HG03280 (cell line): Measurements from ENCODE around the gene CREB3.

Source experiments
- ATAC-seq: cut with Tn5 transposase; IDR thresholded peaks from one replicate; pipeline ENCODE4 v1.9.1; 2021; ENCODE audit warnings: mild to moderate bottlenecking, moderate library complexity; ENCODE audit not compliant: unreplicated experiment

The CREB3 gene

DNA sequence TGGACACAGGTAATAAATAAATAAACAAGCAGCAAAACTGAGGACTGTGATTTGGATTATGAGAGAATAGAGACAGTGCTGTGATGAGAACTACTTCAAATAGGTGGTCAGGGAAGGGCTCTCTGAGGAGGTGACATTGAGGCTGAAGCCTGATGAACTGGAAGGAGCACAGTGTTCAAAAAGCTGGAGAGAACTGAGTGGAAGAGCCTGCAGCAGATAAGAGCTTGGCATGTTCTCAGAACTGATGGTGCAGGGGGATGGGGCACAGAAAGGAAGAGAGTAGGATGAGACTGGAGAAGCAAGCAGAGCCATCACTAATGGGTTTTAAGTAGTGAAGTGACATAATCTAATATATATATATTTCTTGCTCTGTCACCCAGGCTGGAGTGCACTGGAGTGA, 31.5 kb upstream of the CREB3 start:
- ATAC-seq: no peak

DNA sequence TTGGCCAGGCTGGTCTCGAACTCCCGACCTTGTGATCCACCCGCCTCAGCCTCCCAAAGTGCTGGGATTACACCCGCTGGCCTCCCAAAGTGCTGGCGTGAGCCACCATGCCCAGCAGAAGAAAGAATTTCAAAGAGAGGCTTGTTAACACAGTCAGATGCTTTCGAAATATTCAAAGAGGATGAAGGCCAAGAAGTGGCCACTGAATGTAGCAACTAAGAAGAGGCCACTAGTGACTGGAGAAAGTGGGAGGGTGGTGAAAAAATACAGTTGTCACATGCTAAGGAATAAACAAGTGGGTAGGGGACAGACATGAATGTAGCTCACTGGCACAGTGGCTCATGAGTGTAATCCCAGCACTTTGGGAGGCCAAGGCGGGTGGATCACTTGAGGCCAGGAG, 29.8 kb upstream of the CREB3 start:
- ATAC-seq: no peak

DNA sequence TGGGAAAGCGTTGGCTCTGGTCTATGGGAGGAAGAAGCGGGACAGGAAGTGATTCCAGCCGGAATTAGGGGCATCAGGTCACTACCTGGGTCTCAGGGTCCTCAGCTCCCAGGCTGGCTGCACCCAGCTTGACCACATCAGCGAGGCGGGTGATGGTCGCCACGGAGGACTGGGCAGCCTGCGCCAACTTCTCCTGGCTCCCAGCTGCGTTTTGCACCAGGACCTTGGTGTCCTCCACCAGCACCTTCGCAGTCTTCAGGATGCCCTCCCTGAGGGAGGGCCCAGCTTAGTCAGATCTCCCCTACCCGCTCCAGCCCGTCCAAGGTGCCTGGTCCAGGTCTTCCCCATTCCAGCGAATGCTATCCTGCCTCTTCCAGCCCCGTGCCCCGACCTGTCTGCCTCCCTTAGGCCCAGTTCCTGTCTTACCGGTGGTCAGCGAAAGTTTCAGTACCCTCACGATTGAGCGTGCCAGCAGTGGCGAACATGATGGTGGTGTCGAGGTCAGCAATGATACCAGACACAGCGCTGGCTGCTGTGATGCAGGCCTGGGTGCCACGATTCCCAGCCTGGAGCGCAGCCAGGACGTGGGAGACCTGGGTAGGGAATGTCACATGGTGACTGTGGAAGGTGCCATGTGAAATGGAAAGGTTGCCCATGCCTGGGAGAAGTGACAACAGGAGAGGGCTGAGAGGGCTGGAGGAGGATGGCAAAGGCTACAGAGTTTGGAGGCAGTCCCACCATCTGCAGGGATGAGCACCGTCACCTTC, 28.4 kb upstream of the CREB3 start:
- no peak for ATAC-seq

DNA sequence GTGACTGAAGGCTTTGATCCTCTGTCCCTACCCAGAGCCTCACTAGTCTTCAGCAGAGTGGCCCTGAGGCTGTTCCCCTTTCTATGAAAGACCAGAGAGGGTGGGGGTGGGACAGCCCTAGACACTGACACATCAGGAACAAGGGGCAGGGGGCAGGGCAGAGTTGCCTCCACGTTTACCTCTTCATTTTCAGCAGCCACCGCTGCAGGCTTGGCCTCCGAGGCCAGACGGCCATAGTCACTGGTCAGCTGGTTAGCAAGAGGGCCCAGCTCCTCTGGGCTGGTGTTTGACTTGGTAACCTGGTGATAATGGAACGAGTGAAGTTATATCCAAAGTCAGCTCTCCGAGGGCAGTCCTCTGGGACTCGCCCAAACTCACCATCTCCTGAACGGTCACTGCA, 27.1 kb upstream of the CREB3 start:
- ATAC-seq: no peak

DNA sequence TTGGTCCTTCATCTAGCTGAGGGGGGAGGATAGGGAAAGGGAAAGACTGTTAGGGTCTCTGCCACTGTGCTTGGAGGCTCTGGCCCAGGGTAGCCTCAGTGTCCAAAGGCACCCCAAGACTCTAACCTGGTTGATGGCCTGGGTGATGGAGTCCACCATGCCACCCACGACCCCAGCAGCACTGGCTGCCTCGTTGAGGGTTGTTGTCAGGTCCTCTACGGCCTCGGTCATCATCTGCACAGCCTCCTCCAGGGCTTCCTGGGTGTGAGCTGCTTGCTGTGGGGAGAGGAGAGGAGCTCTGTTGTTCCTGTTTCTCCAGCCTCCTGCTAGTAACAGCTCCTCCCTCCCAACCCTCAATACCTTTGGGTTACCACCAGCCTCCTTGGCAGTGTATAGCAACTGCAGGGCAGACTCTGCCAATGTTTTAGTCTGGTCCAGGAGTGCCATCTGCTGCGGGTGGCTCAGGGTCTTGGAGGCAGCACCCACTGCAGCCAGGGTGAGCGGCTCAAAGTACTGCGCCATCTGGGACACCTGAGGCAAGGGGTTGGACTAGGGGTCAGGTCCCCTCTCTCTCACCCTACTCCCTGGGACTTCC, 26.5 kb upstream of the CREB3 start:
- ATAC-seq: no peak

DNA sequence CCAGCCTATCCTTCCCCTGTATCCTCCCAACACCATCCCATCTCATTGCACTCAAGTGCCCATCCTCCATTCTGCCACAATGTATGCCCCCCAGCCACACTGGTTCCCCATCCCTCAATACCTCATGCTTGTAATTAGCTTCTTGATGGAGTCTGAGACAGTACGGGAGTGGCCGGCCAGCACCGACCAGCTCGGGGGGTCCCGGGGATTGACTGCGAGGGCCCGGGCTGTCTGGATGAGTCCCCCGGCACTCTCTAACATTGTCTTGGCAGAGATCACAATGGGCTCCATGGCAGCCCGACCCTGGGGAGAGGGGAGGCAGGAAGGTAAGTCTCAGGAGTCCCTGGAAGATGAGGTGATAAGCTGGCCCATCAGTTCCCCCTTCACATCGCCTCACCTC, 25.5 kb upstream of the CREB3 start:
- ATAC-seq: no peak

DNA sequence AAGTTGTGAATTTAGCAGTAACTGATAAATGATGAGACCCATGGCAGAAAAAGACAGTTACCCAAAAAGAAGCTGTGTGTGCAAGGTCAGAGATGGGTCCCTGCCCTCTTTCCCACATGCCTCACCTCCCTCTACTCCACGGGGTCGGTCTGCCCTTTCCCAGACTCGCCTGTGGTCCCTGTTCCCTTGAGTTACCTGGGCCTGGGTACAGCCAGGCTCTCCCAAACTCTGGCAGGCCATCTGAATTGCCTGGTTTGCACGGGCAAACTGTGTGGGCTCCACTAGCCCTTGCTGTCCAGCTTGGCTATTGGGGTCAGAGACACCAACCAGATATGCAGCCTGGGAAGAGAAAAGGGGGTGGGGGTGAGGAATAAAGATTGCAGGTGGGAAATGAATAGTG, 24.3 kb upstream of the CREB3 start:
- ATAC-seq: no peak

DNA sequence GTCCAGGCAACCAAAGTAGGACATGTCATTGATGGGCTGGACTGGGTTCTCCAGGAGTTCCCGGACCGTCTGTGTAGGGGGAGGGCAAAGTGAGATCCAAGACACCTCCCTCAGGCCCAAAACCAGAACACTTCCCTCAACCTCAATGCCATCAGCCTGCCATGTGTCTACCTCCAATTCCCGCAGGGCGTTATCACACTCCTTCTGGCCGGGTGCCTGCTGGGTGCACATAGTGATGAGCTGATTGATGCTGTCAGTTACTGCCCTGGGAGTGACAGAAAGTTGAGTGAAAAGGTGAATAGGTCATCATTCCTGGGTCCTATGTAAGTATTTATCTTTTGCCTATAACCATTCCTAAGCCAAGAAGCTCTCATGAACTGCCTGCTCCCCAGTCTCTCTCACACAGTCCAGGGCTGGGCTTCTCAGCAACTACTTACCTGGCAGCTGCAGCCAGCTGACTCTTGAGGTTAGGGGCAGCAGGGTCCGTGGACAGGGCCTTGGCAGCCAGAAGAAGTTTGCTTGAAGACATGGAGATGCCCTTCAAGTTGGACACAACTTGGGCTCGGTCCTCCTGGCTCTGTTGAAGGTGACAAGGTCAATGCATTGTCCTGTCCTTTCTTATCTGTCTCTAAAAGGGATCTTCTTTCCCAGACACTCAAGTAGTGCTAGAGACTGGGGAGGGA, 21.5 kb upstream of the CREB3 start:
- no peak for ATAC-seq

DNA sequence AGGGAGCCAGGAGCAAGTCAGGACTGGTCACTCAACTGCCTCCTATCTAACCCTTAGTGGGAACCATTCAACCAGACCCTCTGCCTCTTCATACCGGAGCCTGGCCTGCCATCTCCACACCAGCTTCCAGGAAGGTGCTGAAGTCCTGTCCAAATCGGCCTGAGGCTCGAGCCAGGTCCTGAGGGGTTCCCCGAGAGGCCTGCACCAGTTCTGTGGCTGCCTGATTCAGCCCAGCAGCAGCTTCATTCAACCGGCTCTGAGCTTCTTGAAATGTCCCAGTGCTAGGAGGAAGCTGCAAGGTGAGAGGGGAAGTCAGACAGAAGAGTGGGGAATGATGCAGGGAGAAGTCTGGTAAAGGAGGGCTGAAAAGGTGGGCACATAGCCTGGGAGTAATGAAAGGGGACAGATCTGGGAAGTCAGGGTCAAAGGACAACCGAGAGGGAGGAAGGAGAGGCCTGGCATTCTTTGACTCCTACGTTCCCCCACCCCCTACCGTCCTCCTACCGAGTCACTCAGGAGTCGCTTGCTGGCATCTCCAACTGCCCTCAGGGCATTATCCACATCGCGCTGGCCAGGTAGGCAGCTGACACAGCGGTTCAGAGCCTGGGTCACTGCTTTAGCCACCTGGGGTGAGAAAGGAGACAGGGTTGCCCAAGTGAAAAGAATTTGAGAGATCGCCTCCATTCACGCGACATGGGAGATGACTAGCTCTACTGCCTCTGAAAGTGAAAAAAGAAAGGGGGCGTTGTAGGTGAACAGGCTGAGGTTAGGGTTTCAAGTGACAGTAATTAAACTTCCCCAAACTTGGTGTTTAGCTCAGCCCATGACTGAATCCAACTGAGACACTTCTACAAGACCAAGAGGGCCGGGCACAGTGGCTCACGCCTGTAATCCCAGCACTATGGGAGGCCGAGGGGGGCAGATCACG, 20.7 kb upstream of the CREB3 start:
- ATAC-seq: no peak

DNA sequence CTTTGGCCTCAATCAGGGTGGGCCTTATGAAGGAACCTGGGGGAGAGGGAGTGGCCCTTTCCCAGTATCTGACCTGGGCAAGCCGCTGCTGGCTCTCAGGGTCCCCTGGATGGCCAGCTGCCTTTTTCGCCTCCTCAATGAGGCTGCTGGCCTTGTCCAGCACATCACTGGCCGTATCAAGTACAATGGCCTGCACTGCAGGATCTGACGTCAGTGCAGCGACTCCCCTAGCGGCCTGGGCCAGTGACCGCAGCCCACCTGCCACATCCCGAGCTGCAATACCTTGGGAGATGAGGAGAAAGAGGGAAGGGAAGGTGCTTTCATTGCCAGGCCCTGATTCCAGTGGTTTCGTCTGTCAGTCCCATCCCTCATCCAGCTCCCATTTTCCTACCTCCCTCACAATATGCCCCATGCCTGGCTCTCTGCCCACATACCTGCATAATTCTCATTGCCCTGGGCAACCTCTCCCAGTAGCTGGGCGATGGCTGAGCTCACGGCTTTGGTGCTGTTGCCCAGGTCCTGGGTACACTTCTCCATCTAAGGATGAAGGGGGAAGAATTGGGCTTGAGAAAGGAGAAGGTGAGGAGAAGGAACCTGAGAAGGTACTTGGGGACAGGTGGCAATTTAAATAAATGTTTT, 19.6 kb upstream of the CREB3 start:
- no peak for ATAC-seq

DNA sequence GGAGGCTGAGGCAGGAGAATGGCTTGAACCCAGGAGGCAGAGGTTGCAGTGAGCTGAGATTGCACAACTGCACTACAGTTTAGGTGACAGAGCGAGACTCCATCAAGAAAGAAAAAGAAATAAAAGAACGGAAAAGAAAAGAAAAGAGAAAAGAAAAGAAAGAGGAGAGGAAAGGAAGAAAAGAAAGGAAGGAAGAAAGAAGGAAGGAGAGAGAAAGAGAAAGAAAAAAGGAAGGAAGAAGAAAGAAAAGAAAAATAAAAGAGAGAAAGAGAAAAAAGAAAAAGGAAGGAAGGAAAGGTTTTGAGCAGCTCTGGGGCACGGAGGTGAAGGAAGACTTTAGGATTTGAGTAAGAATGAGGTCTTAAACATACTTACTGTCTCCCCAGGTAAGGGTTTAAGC, 18.9 kb upstream of the CREB3 start:
- ATAC-seq: no peak

DNA sequence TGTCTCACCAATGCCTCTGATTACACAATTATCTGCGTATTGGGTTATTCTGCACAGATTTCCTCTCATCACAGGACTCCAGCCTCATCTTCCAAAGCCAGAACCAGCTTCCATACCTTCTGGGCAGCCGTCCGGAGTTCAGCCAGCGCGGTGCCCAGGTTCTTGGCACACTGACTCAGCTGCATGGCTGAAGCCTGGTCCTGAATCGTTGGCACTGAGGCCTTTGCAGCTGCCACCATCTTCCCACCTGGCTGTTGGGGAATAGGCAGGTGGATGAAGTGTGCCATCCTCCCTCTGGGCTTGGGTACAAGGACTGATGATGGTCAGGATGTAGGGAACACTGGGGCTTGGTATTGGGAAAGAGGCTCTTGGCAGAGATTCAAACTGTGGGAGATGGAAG, 18.3 kb upstream of the CREB3 start:
- no peak for ATAC-seq

DNA sequence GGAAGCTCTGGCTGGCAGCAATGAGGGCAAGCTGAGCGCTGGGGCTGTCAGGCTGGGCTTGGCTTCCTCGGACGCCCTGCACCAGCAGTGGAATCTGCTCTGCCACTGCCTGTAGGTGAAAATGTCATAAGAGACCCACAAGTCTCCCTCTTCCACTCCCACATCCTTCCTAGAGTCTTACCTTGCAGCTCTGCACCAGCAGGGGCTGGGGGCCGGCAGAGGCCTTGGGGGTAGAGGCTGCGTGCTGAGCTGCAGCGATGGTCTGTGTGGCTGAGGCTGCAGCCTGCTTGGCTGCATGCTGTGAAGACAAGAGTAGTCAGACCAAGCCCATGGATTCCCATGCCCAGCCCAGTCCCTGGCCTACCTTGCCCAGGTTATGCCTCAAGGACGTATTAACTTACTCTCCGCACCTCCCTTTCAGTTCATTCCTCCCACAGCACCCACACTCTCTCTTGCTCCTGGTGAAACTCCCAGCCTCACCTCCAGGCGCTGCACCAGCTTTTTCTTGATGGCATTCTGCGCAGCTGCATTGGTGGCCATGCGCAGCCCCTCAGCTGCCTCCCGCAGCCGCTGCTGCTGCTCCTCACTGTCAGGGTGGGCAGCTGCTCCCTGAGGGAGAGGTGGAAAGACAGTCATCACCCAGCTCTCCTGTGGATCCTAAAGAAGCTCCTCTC, 17.8 kb upstream of the CREB3 start:
- ATAC-seq: no peak

DNA sequence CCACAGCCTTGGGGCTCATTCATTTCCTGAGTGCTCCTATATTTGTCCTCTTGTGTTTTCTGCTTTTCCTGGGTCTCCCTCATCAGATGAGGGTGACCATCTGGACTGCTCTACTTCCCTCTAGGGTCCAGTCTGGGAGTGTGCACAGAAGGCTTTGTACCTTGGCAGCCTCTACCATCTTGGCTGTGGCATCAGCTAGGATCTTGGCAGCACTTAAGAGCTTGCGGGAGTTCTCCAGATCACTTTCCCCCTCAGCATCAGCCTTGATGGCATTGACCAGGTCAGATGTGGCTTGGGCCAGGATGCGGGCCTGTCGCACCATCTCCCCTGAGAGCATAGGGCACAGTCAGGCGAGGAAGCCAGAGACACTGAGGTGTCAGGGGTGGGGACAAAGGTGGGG, 16.2 kb upstream of the CREB3 start:
- ATAC-seq: no peak

DNA sequence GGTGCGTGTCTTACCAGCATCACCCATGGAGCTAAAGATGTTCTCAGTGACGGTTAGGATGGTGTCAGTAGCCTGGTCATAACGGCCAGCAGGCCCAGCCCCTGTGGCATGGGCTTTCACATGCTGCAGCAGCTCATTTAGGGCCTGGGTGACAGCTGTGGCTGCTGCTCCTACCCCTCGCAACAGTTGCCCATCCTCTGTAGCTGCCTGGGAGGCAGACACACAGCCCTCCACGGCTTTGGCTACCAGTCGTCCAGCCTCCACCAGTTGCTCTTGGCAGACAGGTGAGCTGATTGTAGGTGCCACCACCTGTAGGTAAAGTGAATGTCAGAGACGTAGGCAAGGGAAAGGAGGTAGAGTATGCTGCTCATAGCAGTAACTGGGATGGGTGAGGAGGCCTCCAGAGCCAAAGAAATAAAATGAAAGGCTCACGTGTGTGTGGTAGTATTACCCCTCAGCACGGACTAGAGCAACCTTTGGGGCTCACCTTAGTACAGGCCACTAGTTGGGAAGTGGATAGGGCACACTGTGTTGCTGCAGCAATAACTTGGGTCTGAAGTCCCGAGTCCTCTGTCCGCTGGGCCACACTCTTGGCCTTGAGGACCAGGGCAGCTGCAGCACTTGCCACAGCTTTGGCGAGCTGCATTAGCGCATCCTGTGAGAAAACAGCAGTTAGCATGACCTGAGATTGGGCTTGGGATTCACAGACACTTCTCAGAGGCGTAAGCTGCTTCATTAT, 15.2 kb upstream of the CREB3 start:
- no peak for ATAC-seq

DNA sequence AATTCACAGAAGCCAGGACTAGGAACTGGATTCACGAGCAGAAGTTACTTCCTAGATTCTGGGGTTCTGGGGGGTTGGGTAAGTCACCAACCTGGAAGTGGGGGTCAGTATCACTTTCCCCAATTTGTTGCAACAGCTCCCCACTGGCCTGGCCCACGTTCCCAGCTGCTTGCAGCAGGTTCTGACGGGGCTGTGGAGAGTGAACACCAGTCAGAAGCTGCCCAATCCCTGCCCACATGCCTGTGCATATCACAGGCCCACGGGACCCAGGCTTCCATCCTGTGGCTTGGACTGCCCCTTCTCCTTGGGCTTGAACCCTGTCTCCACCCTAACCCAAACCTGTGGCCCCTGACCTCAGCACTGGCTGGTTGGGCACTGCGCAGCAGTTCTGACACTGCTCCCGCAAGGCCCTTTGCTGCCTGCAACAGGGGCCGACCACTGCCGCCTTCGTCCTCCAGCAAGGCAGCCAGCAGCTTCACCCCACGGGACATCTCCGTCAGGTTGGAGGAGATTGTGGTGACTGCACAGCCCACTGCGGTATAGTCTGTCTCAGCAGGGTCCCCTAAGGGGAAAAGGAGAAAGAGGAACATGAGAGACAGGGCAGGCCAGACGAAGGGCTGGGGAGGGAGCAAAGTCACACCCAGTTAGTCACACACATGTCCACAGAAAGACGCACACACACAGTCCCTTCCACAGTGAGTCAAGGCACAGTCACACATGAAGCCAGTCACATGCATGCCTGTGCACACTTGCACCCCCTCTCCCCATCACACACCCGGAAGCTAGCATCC, 13.6 kb upstream of the CREB3 start:
- ATAC-seq: no peak

DNA sequence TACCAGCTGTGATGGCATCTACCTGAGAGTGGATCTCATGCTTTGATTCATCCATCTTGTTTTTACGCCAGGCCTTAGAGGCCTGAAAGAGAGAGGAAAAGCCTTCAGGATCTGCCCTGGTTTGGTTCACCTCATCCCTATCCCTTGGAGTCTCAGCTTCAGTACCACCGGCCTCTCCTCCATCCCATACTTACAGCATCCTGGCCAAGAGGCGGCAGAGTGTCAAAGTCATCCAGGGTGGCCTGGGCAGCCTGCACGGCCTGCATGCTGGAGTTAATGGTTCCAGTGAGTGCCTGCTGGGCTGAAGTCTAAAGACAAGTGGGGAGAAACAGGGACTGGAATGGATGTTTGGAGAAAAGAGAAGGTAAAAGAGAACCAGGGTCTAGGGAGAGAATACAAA, 12.9 kb upstream of the CREB3 start:
- no peak for ATAC-seq

DNA sequence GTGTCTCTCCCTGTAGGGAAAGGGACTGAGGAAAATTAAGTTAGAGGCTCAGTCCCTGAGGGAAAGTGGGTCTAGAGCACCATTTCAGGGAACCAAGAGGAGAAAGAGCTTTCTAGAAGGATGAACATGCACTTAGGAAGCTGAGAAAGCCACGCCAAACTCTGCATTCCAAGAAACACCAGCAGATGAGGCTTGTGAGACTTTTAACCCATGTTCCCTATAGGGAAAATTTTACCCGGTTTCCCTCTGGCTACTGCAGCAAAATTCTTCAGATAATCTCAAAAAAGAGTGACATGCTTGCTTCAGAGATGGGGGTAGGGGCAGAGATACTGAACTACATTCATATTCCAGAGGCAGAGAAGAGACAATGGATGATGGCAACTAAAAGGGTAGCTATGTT, 9.0 kb upstream of the CREB3 start:
- no peak for ATAC-seq

DNA sequence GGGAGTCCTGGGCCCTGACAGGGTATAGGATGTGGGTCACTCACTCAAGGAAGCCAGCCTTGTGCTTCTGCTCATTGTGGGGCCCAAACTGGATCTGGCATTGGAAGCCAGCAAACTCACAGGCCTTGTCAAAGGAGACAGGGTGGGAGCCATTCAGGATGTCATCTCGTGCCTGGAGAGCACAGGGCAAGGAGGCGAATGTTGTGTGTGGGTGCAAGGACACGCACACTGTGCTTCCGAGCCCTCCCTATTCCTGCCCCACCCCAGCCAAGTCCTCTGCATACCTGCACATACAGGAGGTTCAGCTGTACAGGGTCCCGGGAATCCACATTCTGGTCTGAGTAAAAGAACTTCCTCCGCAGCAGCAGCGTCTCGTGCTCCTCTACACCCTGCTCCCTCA, 8.6 kb upstream of the CREB3 start:
- no peak for ATAC-seq
